Activated naive CD8-positive, alpha-beta T cell treated with anti-CD3 and anti-CD28 coated beads, Interleukin-2, amount 50 U/mL, for 24 hours (primary cell): Measurements from ENCODE around the gene CFP.

Experiments used
- ATAC-seq: fragments of 150-1000 bp; cut with Tn5 transposase; one replicate; pipeline ENCODE4 v1.10.0; 2021
- DNase-seq: peaks from one replicate; pipeline ENCODE4 v3.0.0; 2021
- H3K27ac Mint-ChIP-seq: one replicate; pipeline ENCODE4 v1.8.0; 2021; ENCODE audit warnings: mild to moderate bottlenecking, mixed read lengths
- H3K27me3 Mint-ChIP-seq: one replicate; pipeline ENCODE4 v1.8.0; 2021; ENCODE audit warnings: mixed read lengths
- H3K36me3 Mint-ChIP-seq: one replicate; pipeline ENCODE4 v1.8.0; 2021; ENCODE audit warnings: low read depth, mixed read lengths
- H3K4me1 Mint-ChIP-seq: one replicate; pipeline ENCODE4 v1.8.0; 2021; ENCODE audit warnings: mixed read lengths
- H3K4me3 Mint-ChIP-seq: one replicate; pipeline ENCODE4 v1.8.0; 2021; ENCODE audit warnings: mild to moderate bottlenecking, moderate library complexity, mixed read lengths
- H3K9me3 Mint-ChIP-seq: one replicate; pipeline ENCODE4 v1.8.0; 2021; ENCODE audit warnings: mixed read lengths

The CFP gene

DNA sequence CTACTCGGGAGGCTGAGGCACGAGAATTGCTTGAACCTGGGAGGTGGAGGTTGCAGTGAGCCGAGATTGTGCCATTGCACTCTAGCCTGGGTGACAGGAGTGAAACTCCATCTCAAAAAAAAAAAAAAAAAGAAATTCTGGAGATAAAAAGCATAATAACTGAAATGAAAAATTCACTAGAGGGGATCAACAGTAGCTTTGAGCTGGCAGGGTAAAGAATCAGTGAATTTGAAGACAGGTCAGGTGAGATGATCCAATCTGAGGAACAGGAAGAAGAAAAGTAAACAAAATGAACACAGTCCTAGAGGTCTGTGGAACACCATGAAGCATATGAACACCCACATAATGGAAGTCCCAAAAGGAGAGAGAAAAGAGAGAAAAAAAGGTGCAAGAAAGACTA is 32.5 kb downstream of the CFP start:
- no peak for DNase-seq
- no peak for ATAC-seq
- H3K4me3 Mint-ChIP-seq = no peak overlapping the region
- H3K4me1 Mint-ChIP-seq = peaks cover 8% of the 10 kb centered on the region
- no peak overlapping the region for H3K27ac Mint-ChIP-seq
- H3K36me3 Mint-ChIP-seq = peaks cover 2% of the 10 kb centered on the region
- H3K27me3 Mint-ChIP-seq = no peaks in the 10 kb centered on the region
- H3K9me3 Mint-ChIP-seq = peaks cover 15% of the 10 kb centered on the region

DNA sequence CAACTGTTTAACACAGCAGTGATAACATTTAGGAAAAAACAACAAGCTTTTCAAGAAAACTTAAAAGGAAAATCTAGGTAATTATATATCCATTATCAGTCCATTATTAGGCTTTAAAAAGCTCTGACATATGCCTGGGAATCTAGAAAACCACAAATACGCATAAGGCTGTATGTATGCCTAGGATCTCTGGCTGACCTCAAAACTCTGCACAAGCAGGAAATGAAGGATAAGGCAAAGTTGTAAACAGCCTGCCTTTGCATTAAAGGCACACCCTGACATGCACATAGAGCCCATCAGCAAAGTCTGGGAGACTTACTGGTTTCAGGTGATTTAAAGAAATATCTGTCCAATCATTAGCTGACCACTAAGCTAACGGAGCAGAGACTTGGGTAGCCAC is 33.5 kb downstream of the CFP start:
- ATAC-seq (no peak), DNase-seq (no peak)
- Mint-ChIP-seq H3K4me3 (no peak overlapping the region), H3K36me3 (peaks cover 2% of the 10 kb centered on the region), H3K27ac (no peak overlapping the region), H3K27me3 (no peaks in the 10 kb centered on the region), H3K9me3 (peaks cover 15% of the 10 kb centered on the region), H3K4me1 (peaks cover 8% of the 10 kb centered on the region)

DNA sequence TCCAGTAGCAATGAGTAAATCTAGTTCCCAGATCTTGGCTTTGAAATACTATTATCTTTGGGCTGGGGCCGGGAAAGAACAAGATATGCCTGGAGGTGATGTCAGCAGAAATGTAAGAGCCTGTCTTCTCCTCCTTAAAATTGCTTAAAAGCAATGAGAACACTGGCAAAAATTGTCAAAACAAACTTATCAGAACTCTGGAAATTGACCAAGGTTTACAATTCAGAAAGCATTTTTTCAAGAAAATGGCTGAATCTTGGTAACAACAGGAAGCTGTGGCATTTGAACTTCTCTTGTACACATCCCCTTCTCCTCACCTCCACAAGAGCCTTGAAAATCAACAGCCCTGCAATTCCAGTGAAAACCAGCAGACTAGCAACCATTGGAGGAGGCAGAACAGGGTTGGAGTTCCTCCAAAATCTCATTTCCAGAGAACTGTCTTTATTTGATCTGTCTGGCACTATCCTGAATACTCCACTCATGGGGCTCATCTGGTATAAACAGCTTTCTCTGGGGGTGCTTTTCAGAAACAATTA is 33.9 kb downstream of the CFP start:
- peaks cover 2% of the 10 kb centered on the region for H3K36me3 Mint-ChIP-seq
- no peak for ATAC-seq
- peaks cover 14% of the 10 kb centered on the region for H3K9me3 Mint-ChIP-seq
- peaks cover 8% of the 10 kb centered on the region for H3K4me1 Mint-ChIP-seq
- no peaks in the 10 kb centered on the region for H3K27me3 Mint-ChIP-seq
- DNase-seq = no peak
- H3K27ac Mint-ChIP-seq = no peak overlapping the region
- no peak overlapping the region for H3K4me3 Mint-ChIP-seq

DNA sequence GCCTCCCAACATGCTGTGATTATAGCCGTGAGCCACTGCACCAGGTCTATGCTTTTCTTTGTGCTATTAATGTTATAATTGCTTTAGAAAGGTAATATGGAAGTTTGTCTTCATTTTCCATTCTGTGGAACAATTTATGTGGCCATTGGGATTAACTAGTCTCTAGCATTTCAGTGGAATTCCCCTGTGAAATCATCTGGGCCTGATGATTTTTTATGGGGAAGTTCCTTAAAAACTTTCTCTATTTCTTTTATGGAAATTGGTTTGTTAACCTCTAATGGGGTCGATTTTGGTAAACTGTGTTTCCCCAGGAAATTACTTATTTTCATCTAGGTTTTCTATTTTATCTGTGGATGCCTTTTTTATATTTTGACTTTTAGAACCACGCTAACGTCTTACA is 36.2 kb downstream of the CFP start:
- Mint-ChIP-seq H3K4me1 (peaks cover 8% of the 10 kb centered on the region), H3K27ac (no peak overlapping the region), H3K36me3 (peaks cover 2% of the 10 kb centered on the region), H3K4me3 (no peak overlapping the region), H3K9me3 (peaks cover 10% of the 10 kb centered on the region), H3K27me3 (no peaks in the 10 kb centered on the region)
- DNase-seq (no peak), ATAC-seq (no peak)

DNA sequence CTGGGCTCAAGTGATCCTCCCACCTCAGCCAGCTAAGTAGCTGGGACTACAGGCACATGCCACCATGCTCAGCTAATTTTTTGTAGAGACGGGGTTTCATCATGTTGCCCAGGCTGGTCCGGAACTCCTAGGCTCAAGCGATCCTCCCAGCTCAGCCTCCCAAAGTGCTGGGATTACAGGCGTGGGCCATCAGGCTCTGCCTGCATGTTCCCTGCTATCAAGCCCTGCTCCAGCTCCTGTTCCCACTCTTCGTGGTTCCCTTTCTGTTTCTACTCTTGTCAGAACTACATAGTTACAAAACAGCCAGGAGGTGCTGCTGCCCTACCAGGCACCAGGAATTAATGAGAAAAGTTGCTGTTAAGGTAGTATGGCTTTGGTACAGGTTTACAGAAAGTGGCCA is 38.7 kb downstream of the CFP start:
- ATAC-seq = no peak
- no peak for DNase-seq
- H3K36me3 Mint-ChIP-seq = no peaks in the 10 kb centered on the region
- peaks cover 5% of the 10 kb centered on the region for H3K4me1 Mint-ChIP-seq
- no peak overlapping the region for H3K27ac Mint-ChIP-seq
- no peak overlapping the region for H3K4me3 Mint-ChIP-seq
- no peaks in the 10 kb centered on the region for H3K27me3 Mint-ChIP-seq
- H3K9me3 Mint-ChIP-seq = no peaks in the 10 kb centered on the region

DNA sequence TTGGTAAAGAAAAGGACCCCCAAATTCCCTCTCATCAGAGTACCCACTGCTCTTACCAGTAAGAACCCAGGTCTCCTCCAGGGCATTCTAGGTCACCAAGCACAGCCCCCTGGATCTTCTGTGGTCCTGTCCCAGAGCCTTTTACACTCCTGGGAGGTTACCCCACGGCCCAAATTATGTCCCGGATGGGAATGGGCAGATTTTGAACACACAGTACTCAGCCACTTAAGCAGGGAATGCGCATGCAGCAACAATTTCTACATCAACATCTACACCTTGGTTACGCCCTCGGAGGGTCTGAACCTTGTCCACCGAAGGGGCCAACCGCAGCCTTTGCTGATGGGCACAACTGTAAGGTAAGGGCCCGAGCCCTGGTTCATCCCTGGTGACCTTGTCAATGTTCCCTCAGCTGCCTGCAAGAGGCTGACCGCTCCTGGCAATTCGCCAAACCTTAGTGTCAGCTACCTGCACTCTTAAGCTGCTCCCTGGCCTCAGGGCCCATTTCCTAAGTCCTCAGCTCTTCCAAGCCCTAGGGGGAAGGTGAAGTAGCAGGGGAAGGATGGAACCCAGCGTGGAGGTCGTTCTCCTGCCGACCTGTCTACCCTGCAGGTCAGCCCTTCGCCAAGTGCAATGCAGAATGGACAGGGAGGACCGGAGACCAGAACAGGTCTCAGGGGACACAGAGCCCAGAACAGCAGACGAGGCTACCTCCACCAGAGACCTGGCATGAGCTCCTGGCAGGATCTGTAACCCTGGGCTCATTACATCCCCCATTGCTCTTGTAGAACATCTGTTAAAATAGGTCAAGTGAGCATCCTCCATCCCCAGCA is 41.6 kb downstream of the CFP start:
- no peak overlapping the region for H3K27ac Mint-ChIP-seq

DNA sequence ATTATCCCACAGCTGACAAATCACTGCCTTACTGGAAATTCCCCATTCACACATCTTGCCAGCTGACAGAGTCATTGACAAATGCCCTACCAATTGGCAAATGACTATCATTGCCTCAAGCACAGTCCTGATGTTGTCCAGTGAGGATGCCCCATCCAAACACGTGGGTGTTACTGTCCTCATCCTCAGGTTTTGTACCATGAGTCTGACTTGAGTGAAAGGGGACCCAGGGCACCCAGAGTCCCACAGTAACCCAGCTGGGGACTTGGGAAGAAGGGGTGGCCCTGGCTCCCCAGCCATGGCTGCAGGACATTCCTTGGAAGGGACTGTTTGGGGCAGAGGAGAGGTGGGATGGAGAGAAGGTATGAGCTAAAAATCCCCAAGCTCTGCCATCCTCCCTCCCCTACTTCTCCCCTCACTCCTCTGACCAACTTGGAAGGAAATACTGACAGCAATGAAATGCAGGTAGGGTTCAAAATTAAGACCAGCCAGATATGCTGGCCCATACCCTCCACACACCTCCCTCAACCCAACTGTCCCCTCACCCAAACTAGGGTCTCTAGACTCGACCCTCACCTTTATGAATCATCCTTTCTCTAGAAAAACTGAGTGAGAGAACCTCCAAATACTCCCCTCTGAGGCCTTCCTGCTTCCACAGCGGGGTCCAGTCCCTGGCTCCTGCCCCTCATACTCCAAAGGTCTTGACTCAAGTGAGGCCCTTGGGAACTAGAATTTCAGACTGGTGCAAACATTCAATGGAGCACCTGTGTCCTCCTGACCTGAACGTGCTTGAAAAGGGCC is 42.4 kb downstream of the CFP start:
- H3K9me3 Mint-ChIP-seq = no peaks in the 10 kb centered on the region
- no peaks in the 10 kb centered on the region for H3K36me3 Mint-ChIP-seq
- peaks cover 22% of the 10 kb centered on the region for H3K4me1 Mint-ChIP-seq
- no peak overlapping the region for H3K27ac Mint-ChIP-seq
- no peaks in the 10 kb centered on the region for H3K27me3 Mint-ChIP-seq
- DNase-seq (no peak), ATAC-seq (no peak)
- H3K4me3 Mint-ChIP-seq = no peak overlapping the region

More for the DNA sequence above, 41.6 kb downstream of the CFP start:
- no peak for DNase-seq
- Mint-ChIP-seq H3K4me1 (peaks cover 19% of the 10 kb centered on the region), H3K27me3 (no peaks in the 10 kb centered on the region), H3K9me3 (no peaks in the 10 kb centered on the region), H3K4me3 (no peak overlapping the region), H3K36me3 (no peaks in the 10 kb centered on the region)
- no peak for ATAC-seq

DNA sequence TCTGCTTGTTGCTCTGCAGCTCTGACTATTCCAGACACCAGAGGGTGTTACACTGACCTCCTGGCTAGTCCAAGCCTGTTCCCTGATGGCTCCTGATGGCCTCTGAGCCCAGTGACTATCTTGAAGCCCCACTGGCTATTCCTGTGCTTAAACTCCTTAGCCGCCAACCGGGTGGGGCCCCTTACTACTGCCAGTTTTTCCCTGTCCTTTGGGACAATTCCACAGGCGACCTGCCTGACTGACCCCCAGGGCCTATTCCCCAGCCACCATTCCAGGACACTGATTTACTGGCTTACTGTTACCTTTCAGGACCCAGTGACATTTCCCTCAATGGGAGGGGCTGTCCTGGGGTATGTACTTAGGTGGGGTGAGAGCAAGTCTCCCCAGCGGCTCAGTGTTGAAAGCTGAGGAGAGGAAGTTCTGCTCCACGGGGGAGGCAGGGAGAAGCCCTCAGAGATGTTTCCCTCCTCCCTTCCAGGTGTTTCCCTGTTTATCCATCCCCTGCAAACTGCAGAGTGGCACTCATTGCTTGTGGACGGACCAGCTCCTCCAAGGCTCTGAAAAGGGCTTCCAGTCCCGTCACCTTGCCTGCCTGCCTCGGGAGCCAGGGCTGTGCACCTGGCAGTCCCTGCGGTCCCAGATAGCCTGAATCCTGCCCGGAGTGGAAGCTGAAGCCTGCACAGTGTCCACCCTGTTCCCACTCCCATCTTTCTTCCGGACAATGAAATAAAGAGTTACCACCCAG is 43.5 kb downstream of the CFP start:
- peaks cover 30% of the 10 kb centered on the region for H3K4me1 Mint-ChIP-seq
- no peaks in the 10 kb centered on the region for H3K9me3 Mint-ChIP-seq
- no peaks in the 10 kb centered on the region for H3K36me3 Mint-ChIP-seq
- H3K27me3 Mint-ChIP-seq = peaks cover 2% of the 10 kb centered on the region
- no peak for DNase-seq
- no peak overlapping the region for H3K4me3 Mint-ChIP-seq
- H3K27ac Mint-ChIP-seq = no peak overlapping the region
- no peak for ATAC-seq

DNA sequence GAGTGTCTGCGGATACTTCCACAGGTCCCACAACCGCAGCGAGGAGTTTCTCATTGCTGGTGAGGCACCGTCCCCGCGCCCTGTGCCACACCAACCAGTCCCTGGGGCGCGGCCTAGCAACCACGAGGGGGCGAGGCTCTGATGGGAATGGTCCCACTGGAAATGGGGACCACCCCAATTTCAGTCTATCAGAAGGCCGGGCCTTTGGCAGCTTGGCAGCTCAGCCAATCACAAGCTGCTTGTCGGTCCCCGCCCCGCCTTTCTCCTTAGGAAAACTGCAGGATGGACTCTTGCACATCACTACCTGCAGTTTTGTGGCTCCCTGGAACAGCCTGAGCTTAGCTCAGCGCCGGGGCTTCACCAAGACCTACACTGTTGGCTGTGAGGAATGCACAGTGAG is 44.5 kb downstream of the CFP start:
- Mint-ChIP-seq H3K27me3 (peaks cover 2% of the 10 kb centered on the region), H3K27ac (no peak overlapping the region), H3K4me3 (no peak overlapping the region), H3K4me1 (peaks cover 35% of the 10 kb centered on the region), H3K9me3 (no peaks in the 10 kb centered on the region), H3K36me3 (no peaks in the 10 kb centered on the region)
- DNase-seq = no peak
- no peak for ATAC-seq

DNA sequence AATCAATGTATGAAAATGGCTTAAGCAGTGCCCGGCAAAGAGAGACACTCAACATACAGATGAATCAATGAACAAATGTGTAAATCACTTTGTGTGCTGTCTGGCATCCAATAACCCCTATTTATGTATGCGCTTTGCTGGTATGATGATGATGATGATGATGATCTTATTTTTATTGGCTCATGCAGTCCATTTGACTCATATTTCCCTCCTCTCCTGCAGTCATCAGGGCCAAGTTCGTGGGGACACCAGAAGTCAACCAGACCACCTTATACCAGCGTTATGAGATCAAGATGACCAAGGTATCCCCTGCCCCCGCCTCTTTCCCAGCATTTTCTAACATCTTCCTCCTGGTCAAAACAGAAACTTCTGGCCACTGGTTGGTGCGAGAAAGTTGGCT is 45.0 kb downstream of the CFP start:
- H3K4me3 Mint-ChIP-seq = no peak overlapping the region
- H3K4me1 Mint-ChIP-seq = peaks cover 37% of the 10 kb centered on the region
- H3K9me3 Mint-ChIP-seq = no peaks in the 10 kb centered on the region
- ATAC-seq (peak; percentile 12), DNase-seq (no peak)
- no peak overlapping the region for H3K27ac Mint-ChIP-seq
- no peaks in the 10 kb centered on the region for H3K36me3 Mint-ChIP-seq
- H3K27me3 Mint-ChIP-seq = peaks cover 2% of the 10 kb centered on the region

DNA sequence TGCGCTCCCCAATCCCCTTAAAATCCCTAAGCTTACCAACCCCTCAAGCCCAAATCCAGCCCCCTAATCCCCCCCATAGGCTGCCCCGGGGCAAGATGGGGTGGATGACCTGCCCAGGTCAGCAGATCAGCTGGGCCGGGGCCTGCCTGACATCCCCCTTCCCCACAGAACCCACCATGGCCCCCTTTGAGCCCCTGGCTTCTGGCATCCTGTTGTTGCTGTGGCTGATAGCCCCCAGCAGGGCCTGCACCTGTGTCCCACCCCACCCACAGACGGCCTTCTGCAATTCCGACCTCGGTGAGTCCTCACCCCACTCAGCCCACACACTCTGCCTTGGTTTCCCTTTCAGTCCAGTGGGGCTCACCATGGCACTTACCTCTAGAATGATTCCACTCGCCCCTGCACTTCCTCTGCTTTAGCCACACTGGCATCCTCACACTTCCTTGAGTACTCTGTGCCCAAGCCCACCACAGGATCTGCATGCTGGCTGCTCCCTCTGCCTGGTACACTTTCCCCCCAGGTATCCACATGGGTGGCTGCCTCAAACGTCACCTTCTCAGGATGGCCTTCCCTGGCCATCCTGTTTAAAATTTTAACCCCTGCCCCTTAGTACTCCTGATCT is 46.4 kb downstream of the CFP start:
- H3K4me1 Mint-ChIP-seq = peaks cover 44% of the 10 kb centered on the region
- peak overlapping the region; percentile 53 for H3K27ac Mint-ChIP-seq
- no peak for ATAC-seq
- H3K9me3 Mint-ChIP-seq = no peaks in the 10 kb centered on the region
- DNase-seq = no peak
- peaks cover 2% of the 10 kb centered on the region for H3K27me3 Mint-ChIP-seq
- peak overlapping the region; percentile 46 for H3K4me3 Mint-ChIP-seq
- no peaks in the 10 kb centered on the region for H3K36me3 Mint-ChIP-seq

DNA sequence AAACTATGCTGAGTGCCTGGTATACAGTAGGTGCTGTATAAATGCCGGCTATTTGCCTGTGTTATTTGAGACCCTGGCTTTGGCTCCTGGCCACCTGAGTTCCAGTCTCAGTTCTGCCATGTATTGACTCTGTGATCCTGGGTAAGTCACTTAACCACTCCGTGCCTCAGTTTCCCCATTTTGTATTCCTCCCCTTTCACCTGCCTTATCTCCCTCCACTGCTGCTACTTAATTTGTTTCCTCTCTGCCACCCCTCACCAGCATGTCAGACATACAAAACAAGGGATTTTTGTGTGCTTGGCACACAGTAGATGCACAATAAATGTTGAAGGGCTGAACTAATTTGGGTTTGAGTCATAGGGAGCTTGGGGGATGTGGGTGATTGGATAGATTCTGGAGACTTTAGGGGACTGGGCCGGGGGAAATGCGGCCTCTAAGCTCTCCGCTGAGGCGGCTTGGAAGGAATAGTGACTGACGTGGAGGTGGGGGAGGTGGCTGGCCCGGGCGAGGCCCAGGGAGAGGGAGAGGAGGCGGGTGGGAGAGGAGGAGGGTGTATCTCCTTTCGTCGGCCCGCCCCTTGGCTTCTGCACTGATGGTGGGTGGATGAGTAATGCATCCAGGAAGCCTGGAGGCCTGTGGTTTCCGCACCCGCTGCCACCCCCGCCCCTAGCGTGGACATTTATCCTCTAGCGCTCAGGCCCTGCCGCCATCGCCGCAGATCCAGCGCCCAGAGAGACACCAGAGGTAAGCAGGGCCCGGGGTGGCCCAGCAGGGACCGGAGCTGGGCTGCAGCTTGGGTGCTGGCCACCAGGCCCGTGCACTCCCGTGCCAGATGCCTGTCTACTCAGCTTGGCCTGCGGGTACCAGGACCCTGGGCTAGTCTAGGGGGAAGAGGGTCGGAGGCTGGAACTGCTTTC is 47.7 kb downstream of the CFP start, which contains the start of gene TIMP1:
Gene TIMP1 (plus strand): TSS at position 706 of the 917 bp plus-strand sequence. CDS start 980 bp downstream, outside the sequence.
- peak; percentile 78 for DNase-seq

DNA sequence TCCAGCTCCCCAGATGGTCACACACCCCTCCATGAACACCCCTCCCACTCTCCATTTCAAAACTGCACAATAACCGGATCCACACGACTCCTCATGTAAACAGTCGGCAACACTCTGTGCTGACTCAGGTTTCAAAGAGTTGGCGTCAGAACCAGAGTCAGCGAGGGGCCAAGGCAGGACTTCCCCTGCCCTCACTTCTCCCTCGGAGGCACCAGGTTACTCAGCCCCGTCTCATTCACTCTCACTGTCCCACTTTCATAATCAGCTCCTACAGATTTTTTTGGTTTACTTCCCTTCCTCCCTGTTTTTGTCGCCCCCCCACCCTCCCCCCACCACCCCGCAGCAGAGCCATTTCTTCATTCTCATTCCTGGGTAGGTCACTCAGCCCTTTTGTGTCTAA is 50.2 kb downstream of the CFP start:
- peak; percentile 38 for DNase-seq

More for the DNA sequence above, 47.7 kb downstream of the CFP start, which contains the start of gene TIMP1:
- peak within 1 kb of the TSS; percentile 60 for H3K27ac Mint-ChIP-seq
- peaks cover 48% of the 10 kb centered on the region for H3K4me1 Mint-ChIP-seq
- peak within 1 kb of the TSS; percentile 74 for H3K4me3 Mint-ChIP-seq
- peak; percentile 90 for ATAC-seq
- no peaks in the 10 kb centered on the region for H3K36me3 Mint-ChIP-seq
- peaks cover 4% of the 10 kb centered on the region for H3K27me3 Mint-ChIP-seq
- no peaks in the 10 kb centered on the region for H3K9me3 Mint-ChIP-seq

More for the DNA sequence above, 50.2 kb downstream of the CFP start:
- Mint-ChIP-seq H3K9me3 (no peaks in the 10 kb centered on the region), H3K27ac (no peak overlapping the region), H3K36me3 (no peaks in the 10 kb centered on the region), H3K4me1 (peaks cover 43% of the 10 kb centered on the region), H3K27me3 (peaks cover 7% of the 10 kb centered on the region), H3K4me3 (no peak overlapping the region)
- peak; percentile 62 for ATAC-seq
